Chondrocyte (in vitro differentiated cells): ENCODE data around the gene GLRA3. TPM values are rescaled to one million over a fixed set of nuclear protein-coding genes. Genes with fewer than 3 reads are reported as not detected.

Experiments used
- DNase-seq: peaks from one replicate; pipeline ENCODE4 v3.0.0; 2021; ENCODE audit warnings: mixed read lengths, low spot score
- H3K27ac Mint-ChIP-seq: one replicate; pipeline ENCODE4 v1.8.0; 2021; ENCODE audit warnings: mild to moderate bottlenecking, moderate library complexity, mixed read lengths; ENCODE audit not compliant: unreplicated experiment
- H3K27me3 Mint-ChIP-seq: 2 replicates; pipeline ENCODE4 v1.8.0; 2021; ENCODE audit warnings: low read depth, mixed read lengths
- H3K36me3 Mint-ChIP-seq: 2 replicates; pipeline ENCODE4 v1.8.0; 2021; ENCODE audit warnings: low read depth, mixed read lengths
- H3K4me1 Mint-ChIP-seq: 2 replicates; pipeline ENCODE4 v1.8.0; 2021; ENCODE audit warnings: low read depth, mild to moderate bottlenecking, mixed read lengths
- H3K4me3 Mint-ChIP-seq: one replicate; pipeline ENCODE4 v1.8.0; 2021; ENCODE audit warnings: mild to moderate bottlenecking, moderate library complexity, mixed read lengths; ENCODE audit not compliant: unreplicated experiment
- H3K9me3 Mint-ChIP-seq: 2 replicates; pipeline ENCODE4 v1.8.0; 2021; ENCODE audit warnings: low read depth, mixed read lengths
- total RNA-seq: library from RNA; stranded (reverse); gene quantifications from 3 replicates; pipeline ENCODE4 v1.2.1, GENCODE V29; 2021
- TF ChIP-seq, protein P1 (sequence below): fragments of 200-600 bp; sonication (generic); IDR thresholded peaks from 2 replicates; pipeline ENCODE4 v1.5.0; 2021; ENCODE audit warnings: antibody characterized with exemption, mild to moderate bottlenecking, moderate library complexity

Gene GLRA3
- total RNA-seq, 1 donor from 2014 or later: not detected

- Mint-ChIP-seq H3K27ac (no peak overlapping the region), H3K4me3 (no peak overlapping the region), H3K27me3 (peaks cover 12% of the 10 kb centered on the region), H3K9me3 (no peaks in the 10 kb centered on the region), H3K4me1 (no peaks in the 10 kb centered on the region), H3K36me3 (no peaks in the 10 kb centered on the region)
- TF ChIP-seq, protein P1, sequence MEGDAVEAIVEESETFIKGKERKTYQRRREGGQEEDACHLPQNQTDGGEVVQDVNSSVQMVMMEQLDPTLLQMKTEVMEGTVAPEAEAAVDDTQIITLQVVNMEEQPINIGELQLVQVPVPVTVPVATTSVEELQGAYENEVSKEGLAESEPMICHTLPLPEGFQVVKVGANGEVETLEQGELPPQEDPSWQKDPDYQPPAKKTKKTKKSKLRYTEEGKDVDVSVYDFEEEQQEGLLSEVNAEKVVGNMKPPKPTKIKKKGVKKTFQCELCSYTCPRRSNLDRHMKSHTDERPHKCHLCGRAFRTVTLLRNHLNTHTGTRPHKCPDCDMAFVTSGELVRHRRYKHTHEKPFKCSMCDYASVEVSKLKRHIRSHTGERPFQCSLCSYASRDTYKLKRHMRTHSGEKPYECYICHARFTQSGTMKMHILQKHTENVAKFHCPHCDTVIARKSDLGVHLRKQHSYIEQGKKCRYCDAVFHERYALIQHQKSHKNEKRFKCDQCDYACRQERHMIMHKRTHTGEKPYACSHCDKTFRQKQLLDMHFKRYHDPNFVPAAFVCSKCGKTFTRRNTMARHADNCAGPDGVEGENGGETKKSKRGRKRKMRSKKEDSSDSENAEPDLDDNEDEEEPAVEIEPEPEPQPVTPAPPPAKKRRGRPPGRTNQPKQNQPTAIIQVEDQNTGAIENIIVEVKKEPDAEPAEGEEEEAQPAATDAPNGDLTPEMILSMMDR: peak; percentile 95
- no peak for DNase-seq
Measured at GRCh38 chr4:174764105-174764729, 64.8 kb downstream of the GLRA3 start.

- Mint-ChIP-seq H3K27me3 (peaks cover 11% of the 10 kb centered on the region), H3K4me1 (no peaks in the 10 kb centered on the region), H3K9me3 (no peaks in the 10 kb centered on the region), H3K4me3 (no peak overlapping the region), H3K27ac (no peak overlapping the region), H3K36me3 (no peaks in the 10 kb centered on the region)
- no peak for DNase-seq
- TF ChIP-seq, protein P1: no peak
Measured at GRCh38 chr4:174763454-174764104, 65.5 kb downstream of the GLRA3 start.

- H3K4me1 Mint-ChIP-seq: no peaks in the 10 kb centered on the region
- H3K9me3 Mint-ChIP-seq: no peaks in the 10 kb centered on the region
- DNase-seq: no peak
- H3K36me3 Mint-ChIP-seq: no peaks in the 10 kb centered on the region
- H3K4me3 Mint-ChIP-seq: no peak overlapping the region
- TF ChIP-seq, protein P1: no peak
- peaks cover 19% of the 10 kb centered on the region for H3K27me3 Mint-ChIP-seq
- no peak overlapping the region for H3K27ac Mint-ChIP-seq
Measured at GRCh38 chr4:174761451-174761850, 67.6 kb downstream of the GLRA3 start.

DNA sequence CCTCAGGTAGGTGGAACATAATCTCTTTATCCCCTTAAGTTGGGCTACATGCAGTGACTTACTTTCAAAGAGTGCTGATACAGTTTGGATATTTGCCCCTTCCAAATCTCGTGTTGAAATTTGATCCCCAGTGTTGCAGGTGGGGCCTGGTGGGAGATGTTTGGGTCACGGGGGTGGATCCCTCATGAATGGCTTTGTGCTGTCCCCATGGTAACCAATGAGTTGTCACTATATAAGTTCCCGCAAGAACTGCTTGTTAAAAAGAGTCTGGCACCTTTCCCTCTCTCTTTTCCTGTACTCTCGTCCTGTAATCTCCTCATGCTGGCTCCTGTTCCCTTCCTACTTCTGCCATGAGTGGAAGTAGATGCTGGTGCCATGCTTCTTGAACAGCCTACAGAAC lies 71.3 kb downstream of the GLRA3 start:
- Mint-ChIP-seq H3K27me3 (peaks cover 30% of the 10 kb centered on the region), H3K36me3 (no peaks in the 10 kb centered on the region), H3K4me3 (no peak overlapping the region), H3K9me3 (no peaks in the 10 kb centered on the region), H3K4me1 (no peaks in the 10 kb centered on the region), H3K27ac (no peak overlapping the region)
- no peak for DNase-seq
- TF ChIP-seq, protein P1: no peak

DNA sequence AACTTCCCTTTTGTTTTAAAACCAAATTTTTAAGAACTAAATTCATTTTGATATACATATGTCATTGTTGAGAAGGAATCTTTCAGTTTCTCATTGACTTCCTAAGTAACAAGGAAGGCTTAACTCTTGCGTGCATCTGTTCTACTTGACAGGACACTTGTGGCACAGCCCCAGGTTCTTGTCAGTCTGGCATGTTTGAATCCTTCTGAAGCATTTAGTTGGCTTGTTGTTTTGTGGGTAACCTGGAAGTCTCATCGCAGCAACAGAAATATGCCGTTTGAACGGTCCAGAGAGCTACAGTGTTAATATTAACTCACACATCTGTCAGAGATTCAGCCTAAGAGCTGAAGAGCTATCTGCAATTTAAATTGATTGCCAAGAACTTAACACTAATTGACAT lies 76.0 kb downstream of the GLRA3 start:
- no peak for DNase-seq
- H3K4me1 Mint-ChIP-seq: no peaks in the 10 kb centered on the region
- no peak overlapping the region for H3K27ac Mint-ChIP-seq
- TF ChIP-seq, protein P1: no peak
- no peaks in the 10 kb centered on the region for H3K9me3 Mint-ChIP-seq
- H3K27me3 Mint-ChIP-seq: peaks cover 34% of the 10 kb centered on the region
- no peak overlapping the region for H3K4me3 Mint-ChIP-seq
- no peaks in the 10 kb centered on the region for H3K36me3 Mint-ChIP-seq
